ENCODE data around the gene ARIH2. TPM values are rescaled to one million over a fixed set of nuclear protein-coding genes. Genes with fewer than 3 reads are reported as not detected.

Gene ARIH2
- total RNA-seq, 4 donors from 2014 or later = 57.9 to 148 (median 61.8) TPM

- no peak overlapping the region for H3K4me3 ChIP-seq
- H3K36me3 ChIP-seq = no peaks in the 10 kb centered on the region
- no peaks in the 10 kb centered on the region for H3K9me3 ChIP-seq
- no peak for DNase-seq (ENCODE audit: low spot score in 2 of 2)
- H3K27ac ChIP-seq = no peak overlapping the region
- H3K27me3 ChIP-seq = no peaks in the 10 kb centered on the region
- peaks cover 27% of the 10 kb centered on the region for H3K4me1 ChIP-seq
- 89% methylated on average over 12 of the region's 16 CpGs for WGBS
- TF ChIP-seq EP300 (IDR thresholded peaks at IDR 0.05) = no peak
- TF ChIP-seq POLR2AphosphoS5 (IDR thresholded peaks at IDR 0.05) = no peak
- TF ChIP-seq CTCF (IDR thresholded peaks at IDR 0.05) = no peak
- no peak for TF ChIP-seq POLR2A (IDR thresholded peaks at IDR 0.05)
Measured at GRCh38 chr3:49004352-49005302, 86.0 kb downstream of the ARIH2 start.

GRCh38 chr3:49005303-49005680 lies 86.7 kb downstream of the ARIH2 start:
- 86% methylated on average over 3 of the region's 3 CpGs for WGBS

GRCh38 chr3:49005998-49006397 lies 87.4 kb downstream of the ARIH2 start:
- no peak for DNase-seq (ENCODE audit: low spot score in 2 of 2)
- peak overlapping the region; percentile 91 for H3K27ac ChIP-seq
- no peaks in the 10 kb centered on the region for H3K27me3 ChIP-seq
- H3K4me3 ChIP-seq = peak overlapping the region; percentile 69
- TF ChIP-seq POLR2AphosphoS5 (IDR thresholded peaks at IDR 0.05) (no peak), POLR2A (IDR thresholded peaks at IDR 0.05) (no peak), CTCF (IDR thresholded peaks at IDR 0.05) (no peak)
- no CpG with 5 or more reads among the region's 5 CpGs for WGBS
- H3K9me3 ChIP-seq = no peaks in the 10 kb centered on the region
- peaks cover 27% of the 10 kb centered on the region for H3K4me1 ChIP-seq
- no peaks in the 10 kb centered on the region for H3K36me3 ChIP-seq

More at GRCh38 chr3:49005303-49005680, 86.7 kb downstream of the ARIH2 start:
- H3K27me3 ChIP-seq = no peaks in the 10 kb centered on the region
- H3K4me1 ChIP-seq = peaks cover 27% of the 10 kb centered on the region
- TF ChIP-seq EP300 (IDR thresholded peaks at IDR 0.05) (no peak), CTCF (IDR thresholded peaks at IDR 0.05) (no peak), POLR2A (IDR thresholded peaks at IDR 0.05) (no peak), POLR2AphosphoS5 (IDR thresholded peaks at IDR 0.05) (no peak)
- H3K9me3 ChIP-seq = no peaks in the 10 kb centered on the region
- no peak for DNase-seq (ENCODE audit: low spot score in 2 of 2)
- no peaks in the 10 kb centered on the region for H3K36me3 ChIP-seq
- no peak overlapping the region for H3K27ac ChIP-seq
- H3K4me3 ChIP-seq = no peak overlapping the region

- DNase-seq (ENCODE audit: low spot score in 2 of 2) = peak in 1 of 2 donors; percentile 82
- 0% methylated on average over 5 of the region's 32 CpGs for WGBS
- H3K27ac ChIP-seq = peak overlapping the region; percentile 91
- H3K9me3 ChIP-seq = no peaks in the 10 kb centered on the region
- peaks cover 27% of the 10 kb centered on the region for H3K4me1 ChIP-seq
- peaks cover 1% of the 10 kb centered on the region for H3K36me3 ChIP-seq
- H3K4me3 ChIP-seq = peak overlapping the region; percentile 69
- H3K27me3 ChIP-seq = no peaks in the 10 kb centered on the region
- no peak for TF ChIP-seq POLR2AphosphoS5 (IDR thresholded peaks at IDR 0.05)
- TF ChIP-seq EP300 (IDR thresholded peaks at IDR 0.05) = no peak
- TF ChIP-seq POLR2A (IDR thresholded peaks at IDR 0.05) = no peak
Measured at GRCh38 chr3:49006408-49007067, 87.9 kb downstream of the ARIH2 start.

GRCh38 chr3:49007068-49007770 lies 88.6 kb downstream of the ARIH2 start, which contains the start of gene WDR6:
TSS of gene WDR6 (plus strand) at chr3:49007391. CDS start at chr3:49007432, 41 bp downstream.
- TF ChIP-seq POLR2A (IDR thresholded peaks at IDR 0.05) (peak in 1 of 2 donors; percentile 23), EP300 (IDR thresholded peaks at IDR 0.05) (no peak), CTCF (IDR thresholded peaks at IDR 0.05) (peak; percentile 6 to 36), POLR2AphosphoS5 (IDR thresholded peaks at IDR 0.05) (peak in 1 of 3 donors; percentile 82)
- Histone ChIP-seq H3K4me3 (peak within 1 kb of the TSS; percentile 69), H3K36me3 (peaks cover 8% of the 10 kb centered on the region), H3K9me3 (no peaks in the 10 kb centered on the region), H3K27me3 (no peaks in the 10 kb centered on the region), H3K4me1 (peaks cover 29% of the 10 kb centered on the region), H3K27ac (peak within 1 kb of the TSS; percentile 91)
- DNase-seq (ENCODE audit: low spot score in 2 of 2) = peak; percentile 98
- WGBS = 0% methylated on average over 27 of the region's 65 CpGs
